Mucosa of gallbladder (tissue), 1 donor: ENCODE results near the gene DMRT2. TPM values are rescaled to one million over a fixed set of nuclear protein-coding genes. Genes with fewer than 3 reads are reported as not detected.
A peak's percentile ranks its signal among the peaks of the same experiment; 100 is the strongest.

Experiments
- DNase-seq: peaks from one replicate; pipeline ENCODE4 v3.0.0-alpha.2; 2020; ENCODE audit warnings: low spot score
- total RNA-seq: library from RNA; stranded (reverse); gene quantifications from one replicate; pipeline ENCODE4 v1.2.1, GENCODE V29; 2021
- donor health status: DM: no; HTN: no; CAD: no.

DMRT2 gene
- total RNA-seq, 1 donor from 2014 or later, result not detected

GRCh38 chr9:1047591-1048230, 2.4 kb upstream of the DMRT2 start:
- no peak for DNase-seq

GRCh38 chr9:1048231-1048619, 1.9 kb upstream of the DMRT2 start:
- DNase-seq, result no peak

GRCh38 chr9:1048811-1049210, 1.3 kb upstream of the DMRT2 start:
- DNase-seq, result no peak

GRCh38 chr9:1049641-1050040, 516 bp upstream of the DMRT2 start:
- DNase-seq, result no peak

- no peak for DNase-seq
Measured at GRCh38 chr9:1051210-1051583, 1.0 kb downstream of the DMRT2 start.

- DNase-seq, result no peak
Measured at GRCh38 chr9:1051584-1052275, 1.6 kb downstream of the DMRT2 start.

GRCh38 chr9:1052365-1053281, 2.5 kb downstream of the DMRT2 start:
- DNase-seq, result no peak

- DNase-seq, result no peak
Measured at GRCh38 chr9:1053282-1053621, 3.1 kb downstream of the DMRT2 start.

GRCh38 chr9:1053986-1054425, 3.8 kb downstream of the DMRT2 start:
- DNase-seq, result no peak

GRCh38 chr9:1055166-1055565, 5.0 kb downstream of the DMRT2 start:
- DNase-seq, result no peak

- no peak for DNase-seq
Measured at GRCh38 chr9:1057910-1058309, 7.8 kb downstream of the DMRT2 start.

- no peak for DNase-seq
Measured at GRCh38 chr9:1058826-1059487, 8.8 kb downstream of the DMRT2 start.

- no peak for DNase-seq
Measured at GRCh38 chr9:1065130-1065529, 15.0 kb downstream of the DMRT2 start.

- DNase-seq, result no peak
Measured at GRCh38 chr9:1070692-1071091, 20.5 kb downstream of the DMRT2 start.

GRCh38 chr9:1071730-1072129, 21.6 kb downstream of the DMRT2 start:
- DNase-seq, result peak; percentile 84

- no peak for DNase-seq
Measured at GRCh38 chr9:1073497-1073896, 23.3 kb downstream of the DMRT2 start.

- DNase-seq, result no peak
Measured at GRCh38 chr9:1077616-1078015, 27.5 kb downstream of the DMRT2 start.

- no peak for DNase-seq
Measured at GRCh38 chr9:1083325-1083913, 33.3 kb downstream of the DMRT2 start.

GRCh38 chr9:1085086-1085485, 34.9 kb downstream of the DMRT2 start:
- no peak for DNase-seq

GRCh38 chr9:1086517-1086916, 36.4 kb downstream of the DMRT2 start:
- DNase-seq, result no peak

- DNase-seq, result no peak
Measured at GRCh38 chr9:1087120-1087881, 37.1 kb downstream of the DMRT2 start.
